Fibroblast of lung (primary cell): ENCODE measurements around the gene TDRD7.

Experiments
- CTCF ChIP-seq, 2 donors: IDR thresholded peaks in 1 of 2; conservative IDR thresholded peaks in 1 of 2; 1 replicate in 1 of 2; 2 replicates in 1 of 2; pipeline ENCODE4 v1.5.1; 2011 to 2012; ENCODE audit warnings: low read length in 2 of 2, control low read depth in 1 of 2, inconsistent platforms in 1 of 2, low read depth in 1 of 2, mild to moderate bottlenecking in 1 of 2
- EZH2 ChIP-seq: IDR thresholded peaks from 2 replicates; pipeline ENCODE4 v1.5.1; 2012; ENCODE audit warnings: low read length, control low read depth, mild to moderate bottlenecking; ENCODE audit errors: missing control alignments

DNA sequence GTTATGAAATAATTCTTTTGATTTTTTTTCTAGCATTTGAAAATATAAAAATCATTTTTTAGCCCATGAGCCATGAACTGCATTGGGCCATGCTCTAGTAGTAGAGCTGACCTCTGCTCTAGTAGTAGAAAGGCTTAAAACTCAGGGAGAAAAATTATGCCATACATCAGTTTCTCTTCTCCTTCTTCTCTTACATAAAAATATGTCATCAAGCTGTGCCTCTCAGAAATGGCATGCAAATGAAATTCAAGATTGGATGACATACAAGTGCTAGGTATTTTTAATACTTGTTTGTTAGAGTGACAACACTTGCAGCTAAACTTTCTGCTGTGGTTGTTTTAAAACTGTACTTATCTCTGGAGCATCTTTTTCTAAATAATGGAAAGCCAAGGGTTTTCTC lies 47.4 kb downstream of the TDRD7 start:
- TF ChIP-seq CTCF (conservative IDR thresholded peaks at IDR 0.05 in 1 of 2, IDR thresholded peaks at IDR 0.05 in 1 of 2; ENCODE audit: low read depth in 1 of 2, low read length in 2 of 2) (no peak), EZH2 (no peak)
